K562 (cell line): ENCODE data around the gene LY6G6C. TPM values are rescaled to one million over a fixed set of nuclear protein-coding genes. Genes with fewer than 3 reads are reported as not detected.

Experiments
- ARID1B ChIP-seq: fragments of 450-650 bp; IDR thresholded peaks from 2 replicates; pipeline ENCODE4 v1.6.1; 2016; ENCODE audit warnings: antibody characterized with exemption, mild to moderate bottlenecking, inconsistent platforms
- EGR1 ChIP-seq: fragments of 450-650 bp; conservative IDR thresholded peaks from 2 replicates; pipeline ENCODE4 v1.6.1; 2017; ENCODE audit warnings: mild to moderate bottlenecking
- EHMT2 ChIP-seq: fragments of 450-650 bp; IDR thresholded peaks from 2 replicates; pipeline ENCODE4 v1.6.1; 2018; ENCODE audit warnings: antibody characterized with exemption
- GABPB1 ChIP-seq: sonication (generic); formaldehyde crosslinking; IDR thresholded peaks from 2 replicates; pipeline ENCODE4 v1.8.0; 2022; ENCODE audit warnings: mild to moderate bottlenecking, missing genetic modification reagents
- MCM2 ChIP-seq: fragments of 450-650 bp; IDR thresholded peaks from 2 replicates; pipeline ENCODE4 v1.6.1; 2017; ENCODE audit warnings: low read depth, mild to moderate bottlenecking
- NFIX ChIP-seq: fragments of 250-450 bp; sonication (Bioruptor Pico); IDR thresholded peaks from 2 replicates; pipeline ENCODE4 v1.4.0; 2020; ENCODE audit warnings: low read depth, mild to moderate bottlenecking, moderate library complexity
- PTTG1 ChIP-seq: fragments of 450-650 bp; IDR thresholded peaks from 2 replicates; pipeline ENCODE4 v1.6.1; 2016; ENCODE audit warnings: low read depth, mild to moderate bottlenecking, missing genetic modification characterization, missing compliant biosample characterization
- RBM34 ChIP-seq: fragments of 200-400 bp; formaldehyde crosslinking; IDR thresholded peaks from 2 replicates; pipeline ENCODE4 v1.6.1; 2018; ENCODE audit warnings: low read length, borderline replicate concordance; ENCODE audit not compliant: insufficient read depth
- RFX5 ChIP-seq: IDR thresholded peaks from 2 replicates; pipeline ENCODE4 v1.6.1; 2011; ENCODE audit warnings: low read depth, mild to moderate bottlenecking, improper control_type of control experiment, low read length
- TFAM ChIP-seq: fragments of 250-450 bp; sonication (Bioruptor Pico); conservative IDR thresholded peaks from 2 replicates; pipeline ENCODE4 v1.5.0; 2021; ENCODE audit warnings: mild to moderate bottlenecking, moderate library complexity
- TGIF2 ChIP-seq: sonication (generic); formaldehyde crosslinking; IDR thresholded peaks from 2 replicates; pipeline ENCODE4 v1.8.1; 2022; ENCODE audit warnings: mild to moderate bottlenecking, missing genetic modification reagents, moderate library complexity
- THRB ChIP-seq: fragments of 450-650 bp; formaldehyde crosslinking; conservative IDR thresholded peaks from 2 replicates; pipeline ENCODE4 v1.4.0; 2022; ENCODE audit warnings: mild to moderate bottlenecking, missing genetic modification characterization
- ZBTB8A ChIP-seq: fragments of 450-650 bp; IDR thresholded peaks from 2 replicates; pipeline ENCODE4 v1.6.1; 2018; ENCODE audit warnings: mild to moderate bottlenecking, moderate library complexity; ENCODE audit not compliant: partially characterized antibody
- ZNF224 ChIP-seq: sonication (generic); formaldehyde crosslinking; IDR thresholded peaks from 2 replicates; pipeline ENCODE4 v1.8.0; 2022; ENCODE audit warnings: mild to moderate bottlenecking, missing genetic modification reagents
- ZNF239 ChIP-seq: fragments of 250-450 bp; sonication (Bioruptor Pico); IDR thresholded peaks from 2 replicates; pipeline ENCODE4 v1.4.0; 2020; ENCODE audit warnings: mild to moderate bottlenecking
- ZNF431 ChIP-seq: sonication (generic); formaldehyde crosslinking; IDR thresholded peaks from 2 replicates; pipeline ENCODE4 v1.8.0; 2022; ENCODE audit warnings: mild to moderate bottlenecking, missing genetic modification reagents
- ZNF766 ChIP-seq: fragments of 200-800 bp; sonication (Bioruptor generic); conservative IDR thresholded peaks from 2 replicates; pipeline ENCODE4 v1.6.1; 2016; ENCODE audit warnings: missing genetic modification characterization, missing compliant biosample characterization
- ZNF77 ChIP-seq: fragments of 250-450 bp; sonication (Bioruptor Pico); IDR thresholded peaks from 2 replicates; pipeline ENCODE4 v1.5.0; 2020
- polyA plus RNA-seq, 8 experiments: library from polyadenylated mRNA; depleted of rRNA in 4 of 8; stranded (reverse) in 5 of 8; unstranded in 3 of 8; fragments of >200 nt; fragmentation: Nextera tagmentation in 2 of 8; fragmentation: Illumina TruSeq in 1 of 8; extraction: Ambion mirVana in 2 of 8; extraction: Trizol in 1 of 8; gene quantifications; 2 replicates each; pipeline versions ENCODE4 v1.2.1 to v1.2.3, GENCODE V29; 2011 to 2014; ENCODE audit warnings: inconsistent platforms in 1 of 8, missing spikeins in 1 of 8
- total RNA-seq, 7 experiments: library from RNA; depleted of rRNA in 6 of 7; stranded (reverse); fragments of >200 nt in 6 of 7; fragmentation: Illumina TruSeq in 2 of 7; extraction: Trizol in 2 of 7; gene quantifications; 2 replicates each; pipeline versions ENCODE4 v1.2.1 to v1.2.3, GENCODE V29; 2011 to 2021; ENCODE audit warnings: low replicate concordance in 1 of 7
- TF ChIP-seq, protein P1 (sequence below), 2 experiments: fragments of 450-650 bp; IDR thresholded peaks; 2 replicates each; pipeline ENCODE4 v1.6.1; 2016; ENCODE audit warnings: mild to moderate bottlenecking in 2 of 2, borderline replicate concordance in 1 of 2, low read depth in 1 of 2, moderate library complexity in 1 of 2

The LY6G6C gene
- total and polyA plus RNA-seq, 9 of the 15 experiments (the other 6 are each of a cell fraction or from before 2014, with no cell fraction given): 0.06 to 0.20 TPM; not detected in 7

DNA sequence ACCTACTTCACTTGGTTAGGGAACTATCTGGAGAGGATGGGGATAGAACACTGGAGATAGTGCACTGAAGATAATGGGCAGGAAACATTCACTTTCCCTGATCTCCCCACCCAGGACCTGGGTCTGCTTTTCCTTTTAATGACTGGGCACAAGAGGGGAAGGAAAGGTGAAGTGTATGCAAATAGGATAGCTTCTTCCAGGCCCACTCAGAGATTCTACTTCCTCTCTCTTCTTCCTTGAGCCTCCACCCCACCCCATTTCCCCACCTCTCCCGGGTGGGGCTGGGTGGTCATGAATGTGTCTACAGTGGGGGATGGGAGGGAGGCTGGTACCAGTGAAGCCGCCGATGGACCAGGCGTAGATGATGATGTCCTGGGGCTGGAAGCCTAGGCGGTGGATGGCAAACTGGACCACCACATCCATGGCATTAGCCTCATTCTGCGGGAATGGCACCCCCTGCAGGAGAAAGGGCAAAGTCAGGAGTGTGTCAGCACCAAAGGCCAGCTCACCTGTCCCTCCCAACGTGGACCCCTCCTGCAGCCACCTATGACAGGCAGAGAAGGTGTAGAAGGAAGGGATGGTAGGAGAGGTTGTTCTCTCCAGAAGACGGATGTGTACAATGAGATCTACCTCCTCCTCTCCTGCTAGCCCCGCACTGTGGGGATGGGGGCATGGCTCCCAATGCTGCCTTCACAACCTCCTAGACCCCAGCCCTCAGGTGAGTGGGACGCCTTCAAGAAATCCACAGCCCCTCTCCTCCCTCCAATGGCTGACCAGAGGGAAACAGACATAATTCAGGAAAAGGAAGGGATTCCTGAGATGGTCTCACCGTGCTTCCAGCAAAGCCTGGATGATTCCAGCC, 32.1 kb downstream of the LY6G6C start (continued):
- no peak for TF ChIP-seq MCM2
- TF ChIP-seq TFAM (CRISPR knock-in tag): no peak
- TF ChIP-seq ZNF224 (CRISPR knock-in tag): no peak
- TF ChIP-seq NFIX: no peak
- TF ChIP-seq, protein P1, sequence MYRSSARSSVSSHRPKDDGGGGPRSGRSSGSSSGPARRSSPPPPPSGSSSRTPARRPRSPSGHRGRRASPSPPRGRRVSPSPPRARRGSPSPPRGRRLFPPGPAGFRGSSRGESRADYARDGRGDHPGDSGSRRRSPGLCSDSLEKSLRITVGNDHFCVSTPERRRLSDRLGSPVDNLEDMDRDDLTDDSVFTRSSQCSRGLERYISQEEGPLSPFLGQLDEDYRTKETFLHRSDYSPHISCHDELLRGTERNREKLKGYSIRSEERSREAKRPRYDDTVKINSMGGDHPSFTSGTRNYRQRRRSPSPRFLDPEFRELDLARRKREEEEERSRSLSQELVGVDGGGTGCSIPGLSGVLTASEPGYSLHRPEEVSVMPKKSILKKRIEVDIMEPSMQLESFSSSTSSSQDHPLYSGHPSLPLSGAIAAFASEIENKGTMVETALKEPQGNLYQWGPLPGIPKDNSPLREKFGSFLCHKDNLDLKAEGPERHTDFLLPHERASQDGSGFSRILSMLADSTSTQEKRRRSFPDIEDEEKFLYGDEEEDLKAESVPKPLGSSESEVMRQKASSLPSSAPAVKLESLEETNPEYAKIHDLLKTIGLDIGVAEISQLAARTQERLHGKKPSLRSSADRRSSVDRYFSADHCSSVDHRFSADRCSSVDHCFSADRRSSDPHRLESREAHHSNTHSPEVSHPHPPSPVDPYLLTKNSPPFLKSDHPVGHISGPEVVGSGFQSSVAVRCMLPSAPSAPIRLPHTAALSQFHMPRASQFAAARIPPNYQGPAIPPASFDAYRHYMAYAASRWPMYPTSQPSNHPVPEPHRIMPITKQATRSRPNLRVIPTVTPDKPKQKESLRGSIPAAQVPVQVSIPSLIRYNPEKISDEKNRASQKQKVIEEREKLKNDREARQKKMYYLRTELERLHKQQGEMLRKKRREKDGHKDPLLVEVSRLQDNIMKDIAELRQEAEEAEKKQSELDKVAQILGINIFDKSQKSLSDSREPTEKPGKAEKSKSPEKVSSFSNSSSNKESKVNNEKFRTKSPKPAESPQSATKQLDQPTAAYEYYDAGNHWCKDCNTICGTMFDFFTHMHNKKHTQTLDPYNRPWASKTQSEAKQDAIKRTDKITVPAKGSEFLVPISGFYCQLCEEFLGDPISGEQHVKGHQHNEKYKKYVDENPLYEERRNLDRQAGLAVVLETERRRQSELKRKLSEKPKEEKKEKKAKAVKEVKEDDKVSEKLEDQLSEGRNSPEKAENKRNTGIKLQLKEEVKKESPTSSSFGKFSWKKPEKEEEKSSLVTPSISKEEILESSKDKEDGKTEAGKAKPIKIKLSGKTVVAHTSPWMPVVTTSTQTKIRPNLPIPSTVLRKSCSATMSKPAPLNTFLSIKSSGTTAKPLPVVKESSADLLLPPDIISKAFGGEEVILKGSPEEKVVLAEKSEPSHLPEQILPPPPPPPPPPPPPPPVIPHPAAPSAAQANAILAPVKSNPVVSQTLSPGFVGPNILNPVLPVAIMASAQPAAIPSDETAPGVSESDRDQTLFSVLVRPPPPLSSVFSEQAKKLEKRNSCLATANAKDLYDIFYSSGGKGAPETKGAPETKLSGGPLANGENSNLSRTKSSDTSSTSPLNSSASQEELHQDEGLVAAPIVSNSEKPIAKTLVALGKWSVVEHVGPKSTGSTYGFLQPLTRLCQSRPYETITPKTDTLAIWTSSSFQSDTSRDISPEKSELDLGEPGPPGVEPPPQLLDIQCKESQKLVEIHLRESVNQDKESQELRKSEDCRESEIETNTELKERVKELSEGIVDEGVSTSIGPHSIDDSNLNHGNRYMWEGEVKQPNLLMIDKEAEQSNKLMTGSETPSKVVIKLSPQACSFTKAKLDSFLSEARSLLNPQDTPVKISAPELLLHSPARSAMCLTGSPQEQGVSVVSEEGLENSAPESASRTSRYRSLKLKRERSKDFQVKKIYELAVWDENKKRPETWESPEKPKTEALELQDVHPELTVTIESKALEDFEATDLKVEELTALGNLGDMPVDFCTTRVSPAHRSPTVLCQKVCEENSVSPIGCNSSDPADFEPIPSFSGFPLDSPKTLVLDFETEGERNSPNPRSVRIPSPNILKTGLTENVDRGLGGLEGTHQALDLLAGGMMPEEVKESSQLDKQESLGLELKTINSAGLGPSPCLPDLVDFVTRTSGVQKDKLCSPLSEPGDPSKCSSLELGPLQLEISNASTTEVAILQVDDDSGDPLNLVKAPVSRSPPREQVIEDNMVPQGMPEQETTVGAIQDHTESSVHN (IDR thresholded peaks at IDR 0.05; ENCODE audit: borderline replicate concordance in 1 of 2, low read depth in 1 of 2): no peak
- no peak for TF ChIP-seq ZNF766 (CRISPR knock-in tag)
- TF ChIP-seq ZNF431 (CRISPR knock-in tag): no peak
- no peak for TF ChIP-seq TGIF2 (CRISPR knock-in tag)
- no peak for TF ChIP-seq EHMT2
- no peak for TF ChIP-seq EGR1
- no peak for TF ChIP-seq ZNF77 (CRISPR knock-in tag)
- no peak for TF ChIP-seq ZNF239 (CRISPR knock-in tag)
- no peak for TF ChIP-seq ARID1B
- 0 out of 2 replicates have a peak, but pooled peaks have one; percentile 34 for TF ChIP-seq GABPB1 (CRISPR knock-in tag)
- no peak for TF ChIP-seq ZBTB8A
- TF ChIP-seq RBM34: no peak
- TF ChIP-seq RFX5: no peak
- TF ChIP-seq THRB: no peak
- no peak for TF ChIP-seq PTTG1
